Measurements from ENCODE around the gene GALNT15.

GALNT15 gene

GRCh38 chr3:16221990-16222389, 47.5 kb downstream of the GALNT15 start:
- no peak overlapping the region for H3K27ac ChIP-seq (ENCODE audit: insufficient read depth, low read depth, low read length, poor library complexity, severe bottlenecking)
- no peaks in the 10 kb centered on the region for H3K4me1 ChIP-seq (ENCODE audit: control insufficient read depth, insufficient read depth, low read length)
- no peaks in the 10 kb centered on the region for H3K36me3 ChIP-seq (ENCODE audit: control insufficient read depth, insufficient read depth, low read length)
- no peak overlapping the region for H3K4me3 ChIP-seq (ENCODE audit: insufficient read depth, low read depth, low read length)
- no peaks in the 10 kb centered on the region for H3K9me3 ChIP-seq (ENCODE audit: control insufficient read depth, low read length)
- H3K27me3 ChIP-seq (ENCODE audit: control insufficient read depth, insufficient read depth, low read length, poor library complexity, severe bottlenecking): no peaks in the 10 kb centered on the region
- 92 to 94% methylated on average over 2 of the region's 3 CpGs for WGBS, 2 experiments

- Histone ChIP-seq H3K4me1 (ENCODE audit: control insufficient read depth, insufficient read depth, low read length) (no peaks in the 10 kb centered on the region), H3K4me3 (ENCODE audit: insufficient read depth, low read depth, low read length) (no peak overlapping the region), H3K9me3 (ENCODE audit: control insufficient read depth, low read length) (no peaks in the 10 kb centered on the region), H3K27ac (ENCODE audit: insufficient read depth, low read depth, low read length, poor library complexity, severe bottlenecking) (no peak overlapping the region), H3K27me3 (ENCODE audit: control insufficient read depth, insufficient read depth, low read length, poor library complexity, severe bottlenecking) (no peaks in the 10 kb centered on the region), H3K36me3 (ENCODE audit: control insufficient read depth, insufficient read depth, low read length) (no peaks in the 10 kb centered on the region)
- WGBS, 2 experiments: 91 to 92% methylated on average over 2 of the region's 2 CpGs
These were observed 48.1 kb downstream of the GALNT15 start for GRCh38 chr3:16222547-16222946.

GRCh38 chr3:16224325-16224724, 49.8 kb downstream of the GALNT15 start:
- Histone ChIP-seq H3K27me3 (ENCODE audit: control insufficient read depth, insufficient read depth, low read length, poor library complexity, severe bottlenecking) (no peaks in the 10 kb centered on the region), H3K27ac (ENCODE audit: insufficient read depth, low read depth, low read length, poor library complexity, severe bottlenecking) (no peak overlapping the region), H3K4me1 (ENCODE audit: control insufficient read depth, insufficient read depth, low read length) (no peaks in the 10 kb centered on the region), H3K36me3 (ENCODE audit: control insufficient read depth, insufficient read depth, low read length) (no peaks in the 10 kb centered on the region), H3K4me3 (ENCODE audit: insufficient read depth, low read depth, low read length) (no peak overlapping the region), H3K9me3 (ENCODE audit: control insufficient read depth, low read length) (no peaks in the 10 kb centered on the region)
- WGBS, 2 experiments: 69 to 78% methylated on average over 2 of the region's 2 CpGs

GRCh38 chr3:16227566-16227965, 53.1 kb downstream of the GALNT15 start:
- no peaks in the 10 kb centered on the region for H3K36me3 ChIP-seq (ENCODE audit: control insufficient read depth, insufficient read depth, low read length)
- H3K27ac ChIP-seq (ENCODE audit: insufficient read depth, low read depth, low read length, poor library complexity, severe bottlenecking): no peak overlapping the region
- WGBS, 2 experiments: 78 to 83% methylated on average over 1 of the region's 1 CpG
- no peaks in the 10 kb centered on the region for H3K9me3 ChIP-seq (ENCODE audit: control insufficient read depth, low read length)
- no peaks in the 10 kb centered on the region for H3K4me1 ChIP-seq (ENCODE audit: control insufficient read depth, insufficient read depth, low read length)
- H3K4me3 ChIP-seq (ENCODE audit: insufficient read depth, low read depth, low read length): no peak overlapping the region
- H3K27me3 ChIP-seq (ENCODE audit: control insufficient read depth, insufficient read depth, low read length, poor library complexity, severe bottlenecking): no peaks in the 10 kb centered on the region

GRCh38 chr3:16229681-16230080, 55.2 kb downstream of the GALNT15 start:
- H3K9me3 ChIP-seq (ENCODE audit: control insufficient read depth, low read length): no peaks in the 10 kb centered on the region
- H3K27ac ChIP-seq (ENCODE audit: insufficient read depth, low read depth, low read length, poor library complexity, severe bottlenecking): no peak overlapping the region
- H3K27me3 ChIP-seq (ENCODE audit: control insufficient read depth, insufficient read depth, low read length, poor library complexity, severe bottlenecking): no peaks in the 10 kb centered on the region
- H3K36me3 ChIP-seq (ENCODE audit: control insufficient read depth, insufficient read depth, low read length): no peaks in the 10 kb centered on the region
- H3K4me3 ChIP-seq (ENCODE audit: insufficient read depth, low read depth, low read length): no peak overlapping the region
- H3K4me1 ChIP-seq (ENCODE audit: control insufficient read depth, insufficient read depth, low read length): no peaks in the 10 kb centered on the region

- no peaks in the 10 kb centered on the region for H3K36me3 ChIP-seq (ENCODE audit: control insufficient read depth, insufficient read depth, low read length)
- no peaks in the 10 kb centered on the region for H3K9me3 ChIP-seq (ENCODE audit: control insufficient read depth, low read length)
- H3K27me3 ChIP-seq (ENCODE audit: control insufficient read depth, insufficient read depth, low read length, poor library complexity, severe bottlenecking): no peaks in the 10 kb centered on the region
- H3K27ac ChIP-seq (ENCODE audit: insufficient read depth, low read depth, low read length, poor library complexity, severe bottlenecking): no peak overlapping the region
- 94 to 100% methylated on average over 2 of the region's 2 CpGs for WGBS, 2 experiments
- no peaks in the 10 kb centered on the region for H3K4me1 ChIP-seq (ENCODE audit: control insufficient read depth, insufficient read depth, low read length)
- no peak overlapping the region for H3K4me3 ChIP-seq (ENCODE audit: insufficient read depth, low read depth, low read length)
These were observed 57.5 kb downstream of the GALNT15 start for GRCh38 chr3:16231983-16232382.

GRCh38 chr3:16233806-16234205, 59.3 kb downstream of the GALNT15 start:
- Histone ChIP-seq H3K36me3 (ENCODE audit: control insufficient read depth, insufficient read depth, low read length) (no peaks in the 10 kb centered on the region), H3K27ac (ENCODE audit: insufficient read depth, low read depth, low read length, poor library complexity, severe bottlenecking) (no peak overlapping the region), H3K4me1 (ENCODE audit: control insufficient read depth, insufficient read depth, low read length) (no peaks in the 10 kb centered on the region), H3K9me3 (ENCODE audit: control insufficient read depth, low read length) (no peaks in the 10 kb centered on the region), H3K4me3 (ENCODE audit: insufficient read depth, low read depth, low read length) (no peak overlapping the region), H3K27me3 (ENCODE audit: control insufficient read depth, insufficient read depth, low read length, poor library complexity, severe bottlenecking) (no peaks in the 10 kb centered on the region)
- WGBS, 2 experiments: 94 to 97% methylated on average over 1 of the region's 1 CpG

GRCh38 chr3:16234281-16234680, 59.8 kb downstream of the GALNT15 start:
- no peaks in the 10 kb centered on the region for H3K4me1 ChIP-seq (ENCODE audit: control insufficient read depth, insufficient read depth, low read length)
- no peak overlapping the region for H3K27ac ChIP-seq (ENCODE audit: insufficient read depth, low read depth, low read length, poor library complexity, severe bottlenecking)
- no peak overlapping the region for H3K4me3 ChIP-seq (ENCODE audit: insufficient read depth, low read depth, low read length)
- WGBS, 2 experiments: 83 to 94% methylated on average over 2 of the region's 2 CpGs
- no peaks in the 10 kb centered on the region for H3K9me3 ChIP-seq (ENCODE audit: control insufficient read depth, low read length)
- no peaks in the 10 kb centered on the region for H3K36me3 ChIP-seq (ENCODE audit: control insufficient read depth, insufficient read depth, low read length)
- no peaks in the 10 kb centered on the region for H3K27me3 ChIP-seq (ENCODE audit: control insufficient read depth, insufficient read depth, low read length, poor library complexity, severe bottlenecking)

- Histone ChIP-seq H3K9me3 (ENCODE audit: control insufficient read depth, low read length) (no peaks in the 10 kb centered on the region), H3K27ac (ENCODE audit: insufficient read depth, low read depth, low read length, poor library complexity, severe bottlenecking) (no peak overlapping the region), H3K36me3 (ENCODE audit: control insufficient read depth, insufficient read depth, low read length) (no peaks in the 10 kb centered on the region), H3K4me1 (ENCODE audit: control insufficient read depth, insufficient read depth, low read length) (no peaks in the 10 kb centered on the region), H3K4me3 (ENCODE audit: insufficient read depth, low read depth, low read length) (no peak overlapping the region), H3K27me3 (ENCODE audit: control insufficient read depth, insufficient read depth, low read length, poor library complexity, severe bottlenecking) (no peaks in the 10 kb centered on the region)
- WGBS, 2 experiments: 90 to 98% methylated on average over 3 of the region's 4 CpGs
These were observed 61.7 kb downstream of the GALNT15 start for GRCh38 chr3:16236030-16236639.

GRCh38 chr3:16236856-16237393, 62.4 kb downstream of the GALNT15 start:
- H3K4me1 ChIP-seq (ENCODE audit: control insufficient read depth, insufficient read depth, low read length): no peaks in the 10 kb centered on the region

More at GRCh38 chr3:16236856-16237393, 62.4 kb downstream of the GALNT15 start:
- Histone ChIP-seq H3K27ac (ENCODE audit: insufficient read depth, low read depth, low read length, poor library complexity, severe bottlenecking) (no peak overlapping the region), H3K4me3 (ENCODE audit: insufficient read depth, low read depth, low read length) (no peak overlapping the region), H3K36me3 (ENCODE audit: control insufficient read depth, insufficient read depth, low read length) (no peaks in the 10 kb centered on the region), H3K9me3 (ENCODE audit: control insufficient read depth, low read length) (no peaks in the 10 kb centered on the region), H3K27me3 (ENCODE audit: control insufficient read depth, insufficient read depth, low read length, poor library complexity, severe bottlenecking) (no peaks in the 10 kb centered on the region)
- WGBS, 2 experiments: 93 to 97% methylated on average over 3 of the region's 3 CpGs
